NCI-H446 treated with DMSO at 0.1 percent for 48 hours (cell line): ENCODE measurements around the gene OPN5.

ENCODE experiments used
- DNase-seq: peaks from one replicate; lab custom pipeline; 2025; lab: John Stamatoyannopoulos, UW

Gene OPN5

DNA sequence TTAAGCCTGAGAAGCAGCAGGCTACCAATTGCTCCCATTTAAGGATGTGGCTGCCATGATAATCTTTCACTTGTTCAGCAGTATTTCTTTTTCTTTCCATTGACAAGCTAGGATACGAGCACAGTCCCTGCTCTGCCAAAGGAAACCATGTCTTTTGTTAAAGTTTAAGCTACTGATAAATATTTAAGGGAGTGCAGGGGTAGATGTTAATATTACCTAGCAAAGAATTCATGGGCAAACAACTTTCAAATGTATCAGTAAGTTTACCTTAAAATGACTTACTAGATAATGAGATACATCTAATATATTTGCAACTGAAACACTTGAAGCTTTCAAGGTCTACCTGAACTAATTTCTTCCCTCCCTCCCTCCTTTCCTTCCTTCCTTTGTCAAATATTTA is 77.3 kb downstream of the OPN5 start:
- no peak for DNase-seq

DNA sequence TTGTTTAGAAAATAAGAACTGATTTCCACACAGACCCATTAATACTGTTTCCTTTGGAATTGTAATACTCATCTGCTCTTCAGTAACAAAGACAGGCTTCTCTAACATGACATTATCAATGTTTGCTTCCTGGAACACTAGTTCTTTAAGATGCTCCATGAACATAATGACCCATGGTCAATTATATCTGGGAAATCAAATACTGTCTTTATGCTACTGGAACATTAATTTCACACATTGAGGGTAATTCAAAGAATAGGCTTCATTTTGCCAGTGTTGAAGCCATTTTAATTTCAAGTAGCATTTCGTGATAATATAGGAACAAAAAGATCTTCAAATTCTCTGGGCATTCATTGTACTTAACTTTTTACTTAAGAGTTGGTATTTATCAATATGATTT is 80.9 kb downstream of the OPN5 start:
- no peak for DNase-seq

DNA sequence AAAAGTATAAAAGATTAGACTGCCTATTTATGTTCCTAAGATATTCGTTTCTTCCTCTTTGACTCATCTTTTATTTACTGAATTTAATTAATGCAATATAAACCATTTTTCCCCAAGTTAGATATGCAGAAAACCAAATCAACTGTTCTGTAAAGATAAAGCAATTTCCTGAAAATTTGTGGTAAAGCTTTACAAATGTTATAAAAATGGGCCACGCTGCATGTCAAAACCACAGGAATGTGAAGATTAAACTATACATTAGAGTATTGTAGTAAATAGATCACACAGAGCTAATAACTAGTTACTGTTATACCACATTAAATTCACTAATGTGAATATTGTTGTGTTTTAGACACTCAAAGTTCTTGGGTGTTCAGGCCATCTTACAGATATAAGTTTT is 83.4 kb downstream of the OPN5 start:
- no peak for DNase-seq

DNA sequence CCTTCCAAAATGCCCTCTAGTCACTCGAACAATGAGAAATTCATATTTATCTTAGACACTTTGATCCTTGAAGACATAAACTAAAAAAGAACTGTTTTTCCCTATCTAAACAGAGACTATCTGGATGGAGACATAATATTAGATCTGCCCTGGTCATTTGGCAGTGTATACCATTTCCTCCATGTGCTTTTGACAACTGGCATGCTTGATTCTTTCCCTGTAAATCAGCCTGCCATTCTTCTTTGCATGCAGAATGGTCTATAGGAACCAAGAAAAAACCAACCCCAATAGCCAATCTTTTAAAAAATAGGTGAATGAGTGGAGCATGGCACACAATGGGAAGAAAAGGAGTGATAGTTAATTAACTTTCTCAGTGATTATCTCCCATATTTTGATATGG is 93.8 kb downstream of the OPN5 start:
- no peak for DNase-seq
